ENCODE data around the gene DNM3.

DNA sequence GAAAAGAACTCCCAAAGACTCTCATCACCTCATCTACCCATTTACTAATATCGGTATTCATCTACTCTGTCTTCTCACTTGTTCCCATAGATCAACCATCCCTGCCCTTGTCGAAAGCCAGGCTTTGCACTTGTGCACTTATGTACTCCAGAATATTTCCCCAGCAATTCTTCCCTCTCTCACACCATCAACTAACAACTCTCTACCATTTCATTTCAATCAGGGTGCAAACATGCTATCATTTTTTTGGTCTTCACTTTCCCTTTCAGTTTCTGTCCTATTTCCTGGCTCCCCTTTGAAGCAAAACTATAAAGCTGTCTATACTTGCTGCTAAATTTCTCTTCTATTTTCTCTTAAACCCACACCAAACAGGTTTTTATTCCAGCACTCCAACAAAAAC is 585.9 kb downstream of the DNM3 start:
- TF ChIP-seq, protein P1, sequence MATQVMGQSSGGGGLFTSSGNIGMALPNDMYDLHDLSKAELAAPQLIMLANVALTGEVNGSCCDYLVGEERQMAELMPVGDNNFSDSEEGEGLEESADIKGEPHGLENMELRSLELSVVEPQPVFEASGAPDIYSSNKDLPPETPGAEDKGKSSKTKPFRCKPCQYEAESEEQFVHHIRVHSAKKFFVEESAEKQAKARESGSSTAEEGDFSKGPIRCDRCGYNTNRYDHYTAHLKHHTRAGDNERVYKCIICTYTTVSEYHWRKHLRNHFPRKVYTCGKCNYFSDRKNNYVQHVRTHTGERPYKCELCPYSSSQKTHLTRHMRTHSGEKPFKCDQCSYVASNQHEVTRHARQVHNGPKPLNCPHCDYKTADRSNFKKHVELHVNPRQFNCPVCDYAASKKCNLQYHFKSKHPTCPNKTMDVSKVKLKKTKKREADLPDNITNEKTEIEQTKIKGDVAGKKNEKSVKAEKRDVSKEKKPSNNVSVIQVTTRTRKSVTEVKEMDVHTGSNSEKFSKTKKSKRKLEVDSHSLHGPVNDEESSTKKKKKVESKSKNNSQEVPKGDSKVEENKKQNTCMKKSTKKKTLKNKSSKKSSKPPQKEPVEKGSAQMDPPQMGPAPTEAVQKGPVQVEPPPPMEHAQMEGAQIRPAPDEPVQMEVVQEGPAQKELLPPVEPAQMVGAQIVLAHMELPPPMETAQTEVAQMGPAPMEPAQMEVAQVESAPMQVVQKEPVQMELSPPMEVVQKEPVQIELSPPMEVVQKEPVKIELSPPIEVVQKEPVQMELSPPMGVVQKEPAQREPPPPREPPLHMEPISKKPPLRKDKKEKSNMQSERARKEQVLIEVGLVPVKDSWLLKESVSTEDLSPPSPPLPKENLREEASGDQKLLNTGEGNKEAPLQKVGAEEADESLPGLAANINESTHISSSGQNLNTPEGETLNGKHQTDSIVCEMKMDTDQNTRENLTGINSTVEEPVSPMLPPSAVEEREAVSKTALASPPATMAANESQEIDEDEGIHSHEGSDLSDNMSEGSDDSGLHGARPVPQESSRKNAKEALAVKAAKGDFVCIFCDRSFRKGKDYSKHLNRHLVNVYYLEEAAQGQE (IDR thresholded peaks at IDR 0.05; ENCODE audit: unreplicated experiment) = no peak
- TF ChIP-seq EZH2 (IDR thresholded peaks at IDR 0.05; ENCODE audit: low read depth, unreplicated experiment) (no peak), CTCF (conservative IDR thresholded peaks at IDR 0.05; ENCODE audit: low read depth in 2 of 2) (no peak), POLR2AphosphoS5 (IDR thresholded peaks at IDR 0.05; ENCODE audit: low read depth) (no peak), JUNB (IDR thresholded peaks at IDR 0.05; ENCODE audit: unreplicated experiment) (no peak), ETS1 (IDR thresholded peaks at IDR 0.05) (no peak)
